GM19240 (cell line): ENCODE results near the gene MTCL1.

Experiments used
- DNase-seq: peaks from one replicate; pipeline ENCODE4 v3.0.0; 2011; ENCODE audit warnings: low spot score; ENCODE audit not compliant: insufficient read length

MTCL1 gene

DNA sequence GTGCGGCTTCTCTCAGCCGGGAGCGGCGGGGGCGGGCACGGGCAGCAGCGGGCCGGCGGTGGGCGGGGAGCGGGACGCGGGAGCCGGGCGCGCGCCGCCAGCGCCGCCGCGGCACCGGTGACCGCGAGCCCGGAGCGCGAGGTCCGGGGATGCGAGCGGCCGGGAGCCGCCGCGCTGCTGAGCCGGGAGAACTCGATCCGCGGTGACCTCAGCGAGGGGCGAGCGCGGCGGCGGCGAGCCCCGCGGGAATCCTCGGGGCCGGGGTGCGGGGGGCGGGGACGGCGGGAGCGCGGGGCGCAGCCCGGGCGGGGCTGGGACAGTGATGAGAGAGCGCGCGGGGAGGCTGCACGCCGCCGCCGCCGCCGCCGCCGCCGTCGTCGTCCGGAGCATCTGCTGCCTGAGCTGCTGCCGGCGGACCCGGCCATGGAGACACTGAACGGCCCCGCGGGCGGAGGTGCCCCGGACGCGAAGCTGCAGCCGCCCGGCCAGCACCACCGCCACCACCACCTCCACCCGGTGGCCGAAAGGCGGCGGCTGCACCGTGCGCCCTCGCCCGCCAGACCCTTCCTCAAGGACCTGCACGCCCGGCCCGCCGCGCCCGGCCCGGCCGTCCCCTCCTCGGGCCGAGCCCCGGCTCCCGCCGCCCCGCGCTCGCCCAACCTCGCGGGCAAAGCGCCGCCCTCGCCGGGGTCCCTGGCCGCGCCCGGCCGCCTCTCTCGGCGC, at the start of gene MTCL1:
TSS of gene MTCL1 (plus strand) at position 319 of the 723 bp plus-strand sequence. CDS start at position 424, 105 bp downstream.
- no peak for DNase-seq

GRCh38 chr18:8656232-8656631, 49.1 kb upstream of the MTCL1 start:
- no peak for DNase-seq

DNA sequence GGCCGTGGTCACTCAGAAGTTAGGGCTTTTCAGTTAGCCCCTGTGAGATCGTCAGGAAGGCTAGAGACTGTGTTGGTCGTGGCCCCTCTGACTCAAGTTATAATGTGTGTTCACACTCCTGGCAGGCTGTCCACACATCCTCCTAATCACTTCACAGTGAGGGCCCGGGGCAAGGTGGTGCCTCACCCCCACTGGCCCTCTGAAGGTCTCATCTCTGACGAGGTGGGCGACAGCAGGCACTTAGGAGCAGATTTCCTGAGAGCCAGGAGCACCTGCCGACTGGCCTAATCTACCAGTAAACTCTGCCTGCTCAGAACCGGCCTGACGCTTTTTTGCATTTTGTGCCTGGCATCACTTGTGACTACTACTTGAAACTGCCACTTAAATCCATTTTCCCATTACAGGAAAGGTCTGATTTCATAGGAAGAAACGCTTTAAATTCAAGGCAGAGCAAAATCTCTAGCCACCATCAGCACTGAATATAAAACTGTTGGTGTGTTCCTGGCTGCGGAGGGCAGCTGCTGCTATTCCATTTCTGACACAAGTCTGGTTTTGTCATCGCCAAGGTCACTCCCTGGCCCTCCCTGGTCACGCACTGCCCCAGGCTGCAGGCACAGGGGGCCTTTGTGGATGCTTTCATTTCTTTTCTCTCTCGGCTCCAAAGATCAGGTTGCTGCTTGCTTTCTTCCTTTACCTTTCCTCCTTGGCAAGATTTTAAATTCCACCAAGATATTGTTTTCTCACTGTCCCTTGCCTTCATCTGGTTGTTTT, 48.1 kb upstream of the MTCL1 start:
- DNase-seq: no peak

DNA sequence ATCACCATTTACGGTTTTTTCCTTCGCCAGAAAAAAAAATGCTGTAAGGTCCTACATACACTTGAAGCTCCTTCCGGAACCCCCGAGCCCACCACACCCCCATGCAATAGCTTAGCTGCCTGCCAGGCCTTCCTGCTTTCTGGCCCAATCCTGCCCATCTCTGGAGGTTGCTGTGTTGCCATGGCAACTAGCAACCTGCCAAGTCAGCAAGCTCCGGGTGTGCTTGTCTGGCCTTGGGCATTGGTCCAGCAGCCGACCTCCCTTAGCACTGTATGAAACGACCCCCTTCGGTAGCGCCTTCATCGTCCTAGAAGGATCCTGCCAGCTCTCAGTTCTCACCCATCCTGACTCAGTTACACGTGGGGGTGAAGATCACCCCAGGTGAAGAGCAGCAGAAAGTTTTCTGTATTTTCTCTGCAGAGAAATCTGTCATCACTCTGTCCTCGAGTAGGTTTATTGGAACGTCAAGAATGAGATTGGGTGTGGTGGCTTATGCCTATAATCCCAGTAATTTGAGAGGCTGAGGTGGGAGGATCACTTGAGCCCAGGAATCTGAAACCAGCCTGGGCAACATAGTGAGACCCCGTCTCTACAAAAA, 47.4 kb upstream of the MTCL1 start:
- no peak for DNase-seq

- DNase-seq: no peak
Observed at GRCh38 chr18:8658858-8659485, 46.4 kb upstream of the MTCL1 start.

GRCh38 chr18:8659609-8660242, 45.6 kb upstream of the MTCL1 start:
- no peak for DNase-seq

DNA sequence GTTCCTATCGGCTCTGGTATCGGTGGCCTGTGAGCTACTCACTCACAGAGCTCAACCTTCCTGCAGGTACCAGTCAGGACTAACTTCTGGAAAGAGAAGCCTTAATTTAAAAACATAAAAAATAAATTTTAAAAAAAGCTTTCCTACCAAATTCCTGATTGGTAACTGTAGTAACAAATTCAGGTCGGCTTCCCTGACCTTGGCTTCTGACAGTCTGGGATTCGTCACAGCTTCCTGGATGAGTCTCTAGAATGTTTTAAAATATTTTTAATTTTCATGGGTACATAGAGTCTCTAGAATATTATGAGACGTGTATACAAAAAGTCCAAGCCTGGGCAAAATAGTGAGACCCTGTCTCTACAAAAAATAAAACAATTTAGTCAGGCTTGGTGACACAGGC, 45.0 kb upstream of the MTCL1 start:
- no peak for DNase-seq

GRCh38 chr18:8661754-8662559, 43.4 kb upstream of the MTCL1 start:
- no peak for DNase-seq

GRCh38 chr18:8662560-8663255, 42.6 kb upstream of the MTCL1 start:
- DNase-seq: no peak

- no peak for DNase-seq
Observed at GRCh38 chr18:8667846-8668245, 37.5 kb upstream of the MTCL1 start.

DNA sequence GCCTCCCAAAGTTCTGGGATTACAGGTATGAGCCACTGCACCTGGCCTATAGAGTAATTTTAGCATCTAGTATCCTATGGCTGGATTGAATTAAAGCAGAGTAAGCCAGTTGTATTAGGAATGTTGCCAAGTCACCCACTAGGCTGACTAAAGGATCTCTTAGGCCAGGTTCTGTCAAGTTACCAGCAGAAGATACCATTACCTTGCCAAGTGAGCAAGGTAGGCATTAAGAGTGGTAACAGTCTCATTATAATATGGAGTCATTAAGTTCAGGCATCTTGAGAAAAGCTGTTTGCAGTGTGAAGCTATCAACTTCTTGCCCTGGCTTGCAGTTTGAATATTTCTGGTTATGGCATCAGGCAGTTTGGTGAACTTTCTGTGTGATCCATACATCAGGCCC, 37.0 kb upstream of the MTCL1 start:
- no peak for DNase-seq

- DNase-seq: no peak
Observed at GRCh38 chr18:8669571-8669970, 35.8 kb upstream of the MTCL1 start.

DNA sequence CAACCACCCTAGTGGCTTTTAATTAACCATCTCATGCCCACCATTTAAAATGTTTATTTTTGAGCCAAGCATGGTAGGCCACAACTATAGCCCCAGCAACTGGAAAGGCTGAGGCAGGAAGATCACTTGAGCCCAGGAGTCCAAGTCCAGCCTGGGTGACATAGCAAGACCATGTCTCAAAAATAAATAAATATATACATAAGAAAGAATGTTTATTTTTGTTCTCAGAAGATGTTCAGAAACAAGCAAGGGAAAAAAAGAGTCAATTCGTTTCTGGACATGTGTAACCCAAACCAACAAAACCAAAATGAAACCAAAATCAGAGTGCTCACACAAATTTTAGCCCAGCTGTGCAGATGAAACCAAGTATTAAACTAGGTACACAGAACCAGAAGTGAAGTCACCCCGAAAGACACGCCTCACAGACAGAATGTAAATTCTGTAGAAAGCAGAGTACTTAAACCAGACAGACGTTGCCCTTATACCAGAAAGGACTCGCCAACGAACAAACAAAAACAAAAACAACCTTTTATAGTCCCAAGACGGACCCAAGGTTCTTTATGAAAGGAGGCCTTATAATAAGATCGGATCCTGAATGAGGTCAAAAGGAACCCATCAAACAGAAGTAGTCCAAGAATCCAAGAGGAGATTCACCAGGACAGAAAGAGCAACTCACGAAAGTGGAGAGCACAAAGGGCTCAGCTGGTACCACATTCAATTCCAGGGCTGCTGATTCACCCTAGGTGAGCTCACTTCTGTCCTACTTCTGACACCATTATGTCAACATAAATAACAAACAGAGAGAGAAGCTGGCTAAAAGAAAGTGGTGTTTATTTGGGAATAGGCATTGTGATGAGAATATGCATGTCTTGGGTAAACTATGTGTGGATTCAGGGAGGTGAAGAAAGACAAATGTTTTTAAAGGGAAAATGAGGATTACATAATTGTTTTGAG, 31.8 kb upstream of the MTCL1 start:
- DNase-seq: peak; percentile 21

DNA sequence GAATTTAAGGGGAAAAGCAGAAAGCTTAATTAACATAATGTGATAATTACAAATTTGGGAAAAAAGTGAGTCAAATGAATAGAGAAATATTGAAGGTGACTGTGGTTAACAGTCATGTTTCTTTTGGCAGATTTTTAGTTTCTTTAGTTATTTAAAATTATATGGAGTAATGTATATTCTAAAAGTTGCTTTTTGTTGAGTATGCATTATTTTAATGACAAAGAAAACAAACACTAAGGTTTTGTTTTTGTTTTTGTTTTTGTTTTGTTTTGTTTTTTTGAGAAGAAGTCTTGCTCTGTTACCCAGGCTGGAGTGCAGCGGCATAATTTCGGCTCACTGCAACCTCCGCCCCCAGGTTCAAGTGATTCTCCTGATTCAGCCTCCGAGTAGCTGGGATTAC, 30.3 kb upstream of the MTCL1 start:
- no peak for DNase-seq

- no peak for DNase-seq
Observed at GRCh38 chr18:8681196-8681595, 24.2 kb upstream of the MTCL1 start.

- no peak for DNase-seq
Observed at GRCh38 chr18:8684577-8684976, 20.8 kb upstream of the MTCL1 start.

DNA sequence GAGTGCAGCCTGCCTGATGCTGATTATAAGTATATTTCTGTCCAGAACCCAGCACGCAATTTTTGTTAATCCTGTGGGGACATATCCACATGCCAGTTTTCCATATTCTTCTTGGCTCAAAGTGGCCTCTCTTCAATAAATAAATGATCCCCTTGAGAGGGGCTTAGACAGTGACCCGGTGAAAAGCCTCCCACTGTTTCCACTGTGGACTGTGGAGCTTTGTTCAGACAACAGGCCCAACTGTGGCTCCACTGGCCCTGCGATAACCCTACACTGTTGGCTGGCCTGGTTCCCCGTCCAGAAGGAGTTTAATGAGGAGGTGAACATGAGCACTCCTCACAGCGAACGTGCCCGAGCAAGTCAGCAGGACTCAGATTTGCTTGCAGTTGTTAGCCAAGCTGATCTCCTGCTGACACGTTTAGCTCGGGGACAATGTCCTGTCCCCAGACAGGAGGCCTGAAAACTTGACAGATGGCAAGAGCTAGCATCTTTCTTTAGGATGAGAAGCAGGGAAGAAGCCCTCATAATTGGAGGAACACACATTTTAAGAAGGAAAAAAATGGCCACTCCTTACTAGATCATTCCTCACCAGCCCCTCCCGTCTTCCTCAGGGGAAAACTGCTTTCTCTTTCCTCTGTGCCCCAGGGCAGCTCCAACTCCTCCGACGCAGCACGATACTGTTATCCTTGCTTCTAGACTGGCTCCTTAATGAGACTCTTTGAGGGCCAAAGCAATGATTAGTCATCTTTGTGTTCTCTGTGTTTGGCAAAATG, 20.0 kb upstream of the MTCL1 start:
- DNase-seq: no peak

DNA sequence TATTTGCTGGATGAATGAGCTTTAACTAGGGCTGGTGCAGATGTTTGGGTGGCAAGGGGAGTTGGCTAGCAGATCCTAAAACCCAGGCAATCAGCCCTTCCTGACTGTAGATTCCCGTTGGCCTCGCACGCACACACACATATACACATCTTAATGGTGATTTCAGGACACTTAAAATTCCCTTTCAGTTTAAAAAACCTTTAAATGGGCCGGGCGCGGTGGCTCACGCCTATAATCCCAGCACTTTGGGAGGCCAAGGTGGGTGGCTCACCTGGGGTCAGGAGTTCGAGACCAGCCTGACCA, 19.5 kb upstream of the MTCL1 start:
- no peak for DNase-seq
